SK-N-SH treated with all-trans-retinoic acid at 6 μM for 48 hours (cell line): ENCODE measurements around the gene TRABD2B.

ENCODE experiments used
- ATAC-seq: fragments of 200-7000 bp; cut with Tn5 transposase; 3 replicates; pipeline ENCODE4 v1.9.1; 2020; ENCODE audit warnings: mild to moderate bottlenecking, moderate library complexity
- ARNTL ChIP-seq: fragments of 450-650 bp; formaldehyde crosslinking; IDR thresholded peaks from 2 replicates; pipeline ENCODE4 v1.5.0; 2020; ENCODE audit warnings: low read depth, mild to moderate bottlenecking, moderate library complexity, borderline replicate concordance
- CSDC2 ChIP-seq: fragments of 250-450 bp; sonication (Bioruptor Pico); IDR thresholded peaks from 2 replicates; pipeline ENCODE4 v1.5.0; 2020; ENCODE audit warnings: mild to moderate bottlenecking, moderate library complexity
- ESRRG ChIP-seq: fragments of 250-450 bp; sonication (Bioruptor Pico); IDR thresholded peaks from 2 replicates; pipeline ENCODE4 v1.6.1; 2021; ENCODE audit warnings: mild to moderate bottlenecking
- GLIS3 ChIP-seq: fragments of 250-450 bp; sonication (Bioruptor Pico); IDR thresholded peaks from 2 replicates; pipeline ENCODE4 v1.5.0; 2020; ENCODE audit warnings: mild to moderate bottlenecking, moderate library complexity
- ISL1 ChIP-seq: fragments of 250-450 bp; sonication (Bioruptor Pico); IDR thresholded peaks from 2 replicates; pipeline ENCODE4 v2.1.2; 2022; ENCODE audit warnings: mild to moderate bottlenecking, moderate library complexity
- OSR1 ChIP-seq: fragments of 250-450 bp; sonication (Bioruptor Pico); IDR thresholded peaks from 2 replicates; pipeline ENCODE4 v1.8.0; 2022; ENCODE audit warnings: moderate library complexity, mild to moderate bottlenecking, inconsistent platforms
- RARB ChIP-seq: fragments of 250-450 bp; sonication (Bioruptor Pico); IDR thresholded peaks from 2 replicates; pipeline ENCODE4 v1.8.0; 2021; ENCODE audit warnings: mild to moderate bottlenecking, moderate library complexity
- SNAI2 ChIP-seq: fragments of 250-450 bp; sonication (Bioruptor Pico); IDR thresholded peaks from 2 replicates; pipeline ENCODE4 v1.5.0; 2020; ENCODE audit warnings: mild to moderate bottlenecking, moderate library complexity
- TCF4 ChIP-seq: fragments of 250-450 bp; sonication (Bioruptor Pico); IDR thresholded peaks from 2 replicates; pipeline ENCODE4 v1.8.0; 2021; ENCODE audit warnings: mild to moderate bottlenecking, moderate library complexity, borderline replicate concordance
- TOX ChIP-seq: fragments of 250-450 bp; sonication (Bioruptor Pico); IDR thresholded peaks from 2 replicates; pipeline ENCODE4 v1.8.0; 2021; ENCODE audit warnings: mild to moderate bottlenecking, moderate library complexity, borderline replicate concordance
- TSHZ2 ChIP-seq: fragments of 250-450 bp; sonication (Bioruptor Pico); IDR thresholded peaks from 2 replicates; pipeline ENCODE4 v1.5.0; 2020; ENCODE audit warnings: mild to moderate bottlenecking, moderate library complexity
- ZC3H10 ChIP-seq: fragments of 250-450 bp; sonication (Bioruptor Pico); IDR thresholded peaks from 2 replicates; pipeline ENCODE4 v1.5.1; 2021; ENCODE audit warnings: mild to moderate bottlenecking, moderate library complexity
- ZFP3 ChIP-seq: fragments of 250-450 bp; sonication (Bioruptor Pico); IDR thresholded peaks from 2 replicates; pipeline ENCODE4 v1.5.0; 2020; ENCODE audit warnings: mild to moderate bottlenecking, moderate library complexity
- ZFP30 ChIP-seq: fragments of 450-650 bp; formaldehyde crosslinking; IDR thresholded peaks from 2 replicates; pipeline ENCODE4 v1.5.0; 2022; ENCODE audit warnings: mild to moderate bottlenecking, moderate library complexity
- ZNF565 ChIP-seq: fragments of 450-650 bp; formaldehyde crosslinking; conservative IDR thresholded peaks from 2 replicates; pipeline ENCODE4 v1.5.0; 2020; ENCODE audit warnings: low read depth, mild to moderate bottlenecking, moderate library complexity
- ZNF70 ChIP-seq: fragments of 450-650 bp; formaldehyde crosslinking; IDR thresholded peaks from 2 replicates; pipeline ENCODE4 v1.5.0; 2020; ENCODE audit warnings: mild to moderate bottlenecking, moderate library complexity
- ZNF8 ChIP-seq: fragments of 450-650 bp; formaldehyde crosslinking; IDR thresholded peaks from 2 replicates; pipeline ENCODE4 v1.5.0; 2020; ENCODE audit warnings: mild to moderate bottlenecking, moderate library complexity
- TF ChIP-seq, protein P1 (sequence below): fragments of 250-450 bp; sonication (Bioruptor Pico); IDR thresholded peaks from 2 replicates; pipeline ENCODE4 v1.5.1; 2021; ENCODE audit warnings: mild to moderate bottlenecking, moderate library complexity
- TF ChIP-seq, protein P2 (sequence below): fragments of 250-450 bp; sonication (Bioruptor Pico); IDR thresholded peaks from 2 replicates; pipeline ENCODE4 v1.8.0; 2020; ENCODE audit warnings: mild to moderate bottlenecking, moderate library complexity, borderline replicate concordance
- TF ChIP-seq, protein P3 (sequence below): fragments of 250-450 bp; sonication (Bioruptor Pico); IDR thresholded peaks from 2 replicates; pipeline ENCODE4 v1.8.0; 2021; ENCODE audit warnings: low read depth, mild to moderate bottlenecking, moderate library complexity, borderline replicate concordance

Gene TRABD2B

DNA sequence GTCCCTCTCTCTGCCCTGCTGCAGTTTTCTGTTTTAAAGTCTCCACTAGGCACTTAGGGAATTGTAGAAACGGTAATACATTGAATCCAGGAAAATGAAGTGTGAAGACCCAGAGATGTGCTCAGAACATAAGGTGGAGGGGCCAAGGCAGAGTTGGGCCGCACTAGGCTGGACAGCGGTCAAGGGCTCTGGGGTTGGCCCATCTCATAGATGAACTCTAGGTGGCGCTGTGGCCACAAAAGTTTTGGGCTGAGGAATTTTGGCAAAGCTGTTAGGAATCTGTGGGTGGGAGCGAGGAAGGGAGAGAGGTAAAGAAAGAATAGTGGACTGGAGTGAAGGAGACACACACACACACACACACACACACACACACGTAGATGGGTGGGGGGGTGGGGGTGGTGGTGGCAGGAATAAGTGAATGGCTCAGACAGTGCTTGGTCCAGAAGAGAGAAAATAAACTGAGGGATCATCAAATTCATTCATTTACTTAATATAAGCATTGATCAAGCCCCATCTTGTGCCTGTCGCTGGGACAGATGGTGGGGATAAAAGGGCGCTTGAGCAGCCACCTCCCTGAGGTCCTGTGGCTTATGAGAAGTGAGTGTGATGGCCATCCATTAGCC is 258.5 kb downstream of the TRABD2B start:
- TF ChIP-seq TCF4 (CRISPR knock-in tag) (no peak), ISL1 (CRISPR knock-in tag) (no peak), TOX (no peak), TSHZ2 (CRISPR knock-in tag) (no peak), OSR1 (CRISPR knock-in tag) (no peak), ESRRG (no peak), ZFP30 (CRISPR knock-in tag) (no peak)
- TF ChIP-seq, protein P1, sequence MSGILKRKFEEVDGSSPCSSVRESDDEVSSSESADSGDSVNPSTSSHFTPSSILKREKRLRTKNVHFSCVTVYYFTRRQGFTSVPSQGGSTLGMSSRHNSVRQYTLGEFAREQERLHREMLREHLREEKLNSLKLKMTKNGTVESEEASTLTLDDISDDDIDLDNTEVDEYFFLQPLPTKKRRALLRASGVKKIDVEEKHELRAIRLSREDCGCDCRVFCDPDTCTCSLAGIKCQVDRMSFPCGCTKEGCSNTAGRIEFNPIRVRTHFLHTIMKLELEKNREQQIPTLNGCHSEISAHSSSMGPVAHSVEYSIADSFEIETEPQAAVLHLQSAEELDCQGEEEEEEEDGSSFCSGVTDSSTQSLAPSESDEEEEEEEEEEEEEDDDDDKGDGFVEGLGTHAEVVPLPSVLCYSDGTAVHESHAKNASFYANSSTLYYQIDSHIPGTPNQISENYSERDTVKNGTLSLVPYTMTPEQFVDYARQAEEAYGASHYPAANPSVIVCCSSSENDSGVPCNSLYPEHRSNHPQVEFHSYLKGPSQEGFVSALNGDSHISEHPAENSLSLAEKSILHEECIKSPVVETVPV (CRISPR knock-in tag): no peak
- TF ChIP-seq, protein P2, sequence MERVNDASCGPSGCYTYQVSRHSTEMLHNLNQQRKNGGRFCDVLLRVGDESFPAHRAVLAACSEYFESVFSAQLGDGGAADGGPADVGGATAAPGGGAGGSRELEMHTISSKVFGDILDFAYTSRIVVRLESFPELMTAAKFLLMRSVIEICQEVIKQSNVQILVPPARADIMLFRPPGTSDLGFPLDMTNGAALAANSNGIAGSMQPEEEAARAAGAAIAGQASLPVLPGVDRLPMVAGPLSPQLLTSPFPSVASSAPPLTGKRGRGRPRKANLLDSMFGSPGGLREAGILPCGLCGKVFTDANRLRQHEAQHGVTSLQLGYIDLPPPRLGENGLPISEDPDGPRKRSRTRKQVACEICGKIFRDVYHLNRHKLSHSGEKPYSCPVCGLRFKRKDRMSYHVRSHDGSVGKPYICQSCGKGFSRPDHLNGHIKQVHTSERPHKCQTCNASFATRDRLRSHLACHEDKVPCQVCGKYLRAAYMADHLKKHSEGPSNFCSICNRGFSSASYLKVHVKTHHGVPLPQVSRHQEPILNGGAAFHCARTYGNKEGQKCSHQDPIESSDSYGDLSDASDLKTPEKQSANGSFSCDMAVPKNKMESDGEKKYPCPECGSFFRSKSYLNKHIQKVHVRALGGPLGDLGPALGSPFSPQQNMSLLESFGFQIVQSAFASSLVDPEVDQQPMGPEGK (CRISPR knock-in tag): no peak
- TF ChIP-seq, protein P3, sequence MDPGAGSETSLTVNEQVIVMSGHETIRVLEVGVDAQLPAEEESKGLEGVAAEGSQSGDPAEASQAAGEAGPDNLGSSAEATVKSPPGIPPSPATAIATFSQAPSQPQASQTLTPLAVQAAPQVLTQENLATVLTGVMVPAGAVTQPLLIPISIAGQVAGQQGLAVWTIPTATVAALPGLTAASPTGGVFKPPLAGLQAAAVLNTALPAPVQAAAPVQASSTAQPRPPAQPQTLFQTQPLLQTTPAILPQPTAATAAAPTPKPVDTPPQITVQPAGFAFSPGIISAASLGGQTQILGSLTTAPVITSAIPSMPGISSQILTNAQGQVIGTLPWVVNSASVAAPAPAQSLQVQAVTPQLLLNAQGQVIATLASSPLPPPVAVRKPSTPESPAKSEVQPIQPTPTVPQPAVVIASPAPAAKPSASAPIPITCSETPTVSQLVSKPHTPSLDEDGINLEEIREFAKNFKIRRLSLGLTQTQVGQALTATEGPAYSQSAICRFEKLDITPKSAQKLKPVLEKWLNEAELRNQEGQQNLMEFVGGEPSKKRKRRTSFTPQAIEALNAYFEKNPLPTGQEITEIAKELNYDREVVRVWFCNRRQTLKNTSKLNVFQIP (CRISPR knock-in tag): no peak
- ATAC-seq: peak; percentile 82

DNA sequence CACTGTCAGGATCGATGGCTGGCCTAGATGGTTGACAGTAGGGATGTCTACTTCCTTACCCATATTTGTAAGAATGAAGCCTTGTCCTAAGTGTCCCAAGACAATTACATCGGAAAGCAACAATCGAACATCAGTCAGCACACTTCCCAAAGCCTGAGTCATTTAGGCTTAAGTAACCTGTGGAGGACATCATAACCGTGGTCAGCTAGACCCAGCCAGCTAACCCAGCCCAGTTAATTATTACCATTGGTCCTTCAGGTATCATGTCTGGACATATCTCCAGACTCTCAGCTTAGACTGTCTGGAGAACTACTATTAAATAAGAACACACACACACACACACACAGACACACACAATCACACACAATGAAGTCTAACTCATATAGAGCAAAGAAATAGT is 264.7 kb downstream of the TRABD2B start:
- TF ChIP-seq OSR1 (CRISPR knock-in tag): no peak
- no peak for TF ChIP-seq ESRRG
- TF ChIP-seq, all 23 proteins: peak for 0
- no peak for ATAC-seq

DNA sequence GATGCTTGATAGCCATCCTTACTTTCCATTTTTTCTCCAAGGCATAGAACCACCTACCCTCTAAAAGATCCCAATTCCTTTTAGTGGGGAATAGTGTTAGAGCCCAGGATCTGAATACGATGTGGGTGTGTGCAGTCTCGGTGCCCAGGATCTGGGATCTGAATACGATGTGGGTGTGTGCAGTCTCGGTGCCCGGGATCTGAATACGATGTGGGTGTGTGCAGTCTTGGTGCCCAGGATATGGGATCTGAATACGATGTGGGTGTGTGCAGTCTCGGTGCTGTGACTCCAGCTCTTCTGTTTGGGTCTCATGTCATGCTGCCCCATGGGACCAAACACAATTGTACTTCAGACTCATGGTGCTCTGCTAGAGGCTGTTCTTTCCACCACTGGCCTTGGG is 265.5 kb downstream of the TRABD2B start:
- no peak for ATAC-seq

More for the DNA sequence above, 265.5 kb downstream of the TRABD2B start:
- TF ChIP-seq ZC3H10 (no peak), ZNF70 (CRISPR knock-in tag) (no peak), ISL1 (CRISPR knock-in tag) (no peak), TOX (no peak), SNAI2 (CRISPR knock-in tag) (no peak), GLIS3 (CRISPR knock-in tag) (no peak), CSDC2 (no peak), TSHZ2 (CRISPR knock-in tag) (no peak), ZFP3 (CRISPR knock-in tag) (no peak), OSR1 (CRISPR knock-in tag) (no peak), ARNTL (CRISPR knock-in tag) (no peak), RARB (CRISPR knock-in tag) (no peak), ZNF565 (CRISPR knock-in tag) (no peak), ZNF8 (CRISPR knock-in tag) (no peak)
- TF ChIP-seq, protein P3 (CRISPR knock-in tag): no peak
- TF ChIP-seq, protein P2 (CRISPR knock-in tag): no peak
- TF ChIP-seq, protein P1 (CRISPR knock-in tag): no peak
